Activated CD8-positive, alpha-beta memory T cell treated with anti-CD3 and anti-CD28 coated beads, Interleukin-2, amount 50 U/mL, for 4 hours (primary cell): ENCODE data around the gene IGSF6.

ENCODE experiments used
- DNase-seq: peaks from one replicate; pipeline ENCODE4 v3.0.0-alpha.2; 2020

IGSF6 gene

GRCh38 chr16:21598701-21599121 lies 53.7 kb downstream of the IGSF6 start:
- no peak for DNase-seq

GRCh38 chr16:21598206-21598605 lies 54.2 kb downstream of the IGSF6 start:
- DNase-seq, result no peak

GRCh38 chr16:21597561-21598030 lies 54.8 kb downstream of the IGSF6 start:
- no peak for DNase-seq

- DNase-seq, result no peak
Measured at GRCh38 chr16:21593530-21594289, 58.7 kb downstream of the IGSF6 start.

GRCh38 chr16:21592191-21592590 lies 60.2 kb downstream of the IGSF6 start:
- DNase-seq, result no peak

GRCh38 chr16:21590796-21591195 lies 61.6 kb downstream of the IGSF6 start:
- DNase-seq, result no peak

- DNase-seq, result no peak
Measured at GRCh38 chr16:21590287-21590686, 62.1 kb downstream of the IGSF6 start.

GRCh38 chr16:21589551-21589950 lies 62.9 kb downstream of the IGSF6 start:
- DNase-seq, result no peak
